T-helper 1 cell treated with Interleukin-12 subunit alpha and Interleukin-12 subunit beta and Interleukin-4 antibody, amounts not matched to agents 30 ng/mL and 1 ng/mL, for 36 hours (primary cell): ENCODE measurements around the gene SLC39A11. TPM values are rescaled to one million over a fixed set of nuclear protein-coding genes. Genes with fewer than 3 reads are reported as not detected.
"Not testable (repeated sequence)": the region's sequence is repeated elsewhere in the genome, so short reads cannot be mapped to it uniquely, and the experiment has no call there.

Source experiments
- intact Hi-C: fragments of 100-400 bp; cut with micrococcal nuclease; formaldehyde crosslinking; loops from one replicate; pipeline ENCODE4 v1.15.1; 2024
- total RNA-seq: library from RNA; stranded (reverse); gene quantifications from 2 replicates; pipeline ENCODE4 v1.2.3, GENCODE V29; 2022

SLC39A11 gene
- total RNA-seq, 1 donor from 2014 or later = 27.9 TPM

DNA sequence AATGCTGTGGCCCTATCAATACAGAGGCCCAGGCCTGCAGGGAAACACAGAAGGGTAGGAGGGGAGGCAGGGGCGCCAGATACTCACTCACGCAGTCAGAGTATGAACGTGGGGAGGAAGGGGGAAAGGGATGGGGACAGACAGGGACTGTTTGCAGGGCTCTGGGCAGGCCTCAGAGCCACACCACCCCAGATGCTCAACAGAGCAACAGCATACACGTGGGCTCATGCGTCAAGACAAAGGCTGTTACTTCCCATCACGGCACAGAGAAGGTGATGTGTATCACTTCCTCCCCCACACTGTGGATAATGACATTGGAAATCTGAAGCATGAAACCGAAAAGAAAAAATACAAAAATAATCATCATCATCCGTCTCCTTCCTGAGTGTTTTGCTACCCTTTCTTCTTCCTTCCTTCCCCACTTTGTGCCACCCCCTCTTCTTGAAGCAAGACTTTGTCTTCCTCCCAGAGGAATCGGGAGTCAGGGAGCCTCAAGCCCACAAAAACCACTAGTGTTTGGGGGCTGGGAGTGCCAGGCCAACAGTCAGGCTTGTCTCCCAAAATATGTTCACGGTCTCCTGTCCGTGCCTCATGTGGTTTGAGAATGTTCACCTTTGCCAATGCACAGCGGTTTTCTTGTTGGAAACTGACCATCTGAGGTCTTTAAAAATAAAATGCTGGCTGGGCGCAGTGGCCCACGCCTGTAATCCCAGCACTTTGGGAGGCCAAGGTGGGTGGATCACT, 20.1 kb downstream of the SLC39A11 start:
- intact Hi-C loops = no loop called here

DNA sequence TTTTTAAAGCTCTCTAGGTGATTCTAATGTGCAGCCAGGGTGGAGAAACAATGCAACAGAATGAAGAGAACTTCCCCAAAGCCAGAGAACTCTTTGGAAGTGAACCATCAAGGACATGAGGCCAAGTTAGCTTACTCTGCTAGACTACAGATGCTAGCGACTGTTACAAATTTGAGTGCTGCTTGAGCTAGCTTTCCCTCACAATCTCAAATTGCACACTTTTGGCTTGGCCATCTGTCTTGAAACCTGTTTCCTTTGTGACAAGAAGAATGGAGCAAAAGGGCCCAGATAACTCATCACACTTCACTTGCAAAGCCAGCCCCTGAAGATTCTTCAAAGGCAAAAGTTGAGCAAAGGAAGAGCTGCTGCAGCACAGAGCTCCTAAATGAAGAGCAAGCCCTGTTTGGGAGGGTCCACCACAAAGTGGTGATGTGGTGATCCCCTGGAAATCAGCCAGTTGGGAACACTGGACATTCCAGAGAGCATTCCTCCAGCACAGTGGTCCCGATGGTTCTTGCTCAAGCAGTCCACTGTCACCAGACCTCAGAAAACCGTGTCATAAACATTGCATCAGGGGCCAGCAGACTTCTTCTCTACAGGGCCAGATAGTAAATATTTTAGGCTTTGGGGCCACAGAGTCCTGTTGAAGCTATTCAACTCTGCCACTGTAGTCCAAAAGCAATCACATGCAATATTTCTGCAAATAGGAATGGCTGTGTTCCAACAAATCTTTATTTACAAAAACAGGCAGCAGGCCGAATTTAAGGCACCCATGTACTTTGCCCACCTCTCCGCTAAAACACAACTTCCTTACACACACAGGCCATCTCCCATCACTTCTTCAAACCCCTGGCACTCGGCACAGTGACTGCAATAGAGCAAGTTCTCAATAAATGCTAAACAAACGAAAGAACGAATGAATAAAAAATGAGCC, 21.2 kb downstream of the SLC39A11 start:
- intact Hi-C loops = no loop called here

DNA sequence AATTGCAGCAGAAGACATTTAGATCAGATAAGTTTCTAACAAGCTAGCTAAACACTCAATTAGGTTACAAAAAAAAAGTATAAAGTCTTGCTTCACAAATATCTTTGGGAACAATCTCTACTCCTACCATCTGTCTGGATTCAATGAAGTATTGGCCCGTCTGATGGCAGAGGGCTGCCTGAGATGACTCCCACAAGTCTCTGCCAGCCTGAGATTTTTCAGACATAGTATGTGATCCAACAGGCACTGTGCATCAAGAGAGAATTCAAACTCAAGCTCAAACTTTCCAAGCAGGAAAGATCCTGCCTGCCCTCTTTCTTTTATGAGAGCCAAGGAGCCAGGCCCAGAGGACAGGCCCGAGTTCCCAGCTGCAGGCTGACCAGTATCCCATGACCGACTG, 22.6 kb downstream of the SLC39A11 start:
- intact Hi-C loops = no loop called here

DNA sequence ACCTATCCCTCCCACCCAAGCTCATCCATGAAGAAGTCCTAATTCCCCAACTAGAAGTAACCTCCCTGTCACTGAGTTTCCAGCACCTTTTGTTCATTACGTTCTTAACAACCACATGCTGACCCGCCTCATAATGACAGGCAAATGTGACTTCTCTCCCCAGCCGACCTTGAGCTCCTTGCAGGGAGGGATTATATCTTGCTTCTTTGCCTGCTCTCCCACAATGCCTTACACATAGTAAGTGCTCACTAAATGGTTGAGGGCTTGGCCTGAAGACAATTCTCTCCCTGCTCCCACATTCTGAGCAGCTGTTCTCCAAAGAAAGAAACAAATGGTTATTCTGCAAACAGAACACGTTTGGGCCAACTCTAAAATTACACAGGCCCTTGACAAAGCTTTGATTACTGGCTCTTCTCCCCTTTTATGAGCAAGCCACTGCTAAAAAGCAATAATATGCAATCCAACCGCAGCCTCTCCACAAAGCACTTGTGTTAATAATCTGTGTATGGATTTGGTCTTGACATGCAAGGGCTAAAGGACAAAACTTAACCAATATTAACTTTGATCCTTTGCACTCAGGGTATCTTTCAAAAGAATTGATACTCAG, 23.2 kb downstream of the SLC39A11 start:
- intact Hi-C loops = no loop called here

DNA sequence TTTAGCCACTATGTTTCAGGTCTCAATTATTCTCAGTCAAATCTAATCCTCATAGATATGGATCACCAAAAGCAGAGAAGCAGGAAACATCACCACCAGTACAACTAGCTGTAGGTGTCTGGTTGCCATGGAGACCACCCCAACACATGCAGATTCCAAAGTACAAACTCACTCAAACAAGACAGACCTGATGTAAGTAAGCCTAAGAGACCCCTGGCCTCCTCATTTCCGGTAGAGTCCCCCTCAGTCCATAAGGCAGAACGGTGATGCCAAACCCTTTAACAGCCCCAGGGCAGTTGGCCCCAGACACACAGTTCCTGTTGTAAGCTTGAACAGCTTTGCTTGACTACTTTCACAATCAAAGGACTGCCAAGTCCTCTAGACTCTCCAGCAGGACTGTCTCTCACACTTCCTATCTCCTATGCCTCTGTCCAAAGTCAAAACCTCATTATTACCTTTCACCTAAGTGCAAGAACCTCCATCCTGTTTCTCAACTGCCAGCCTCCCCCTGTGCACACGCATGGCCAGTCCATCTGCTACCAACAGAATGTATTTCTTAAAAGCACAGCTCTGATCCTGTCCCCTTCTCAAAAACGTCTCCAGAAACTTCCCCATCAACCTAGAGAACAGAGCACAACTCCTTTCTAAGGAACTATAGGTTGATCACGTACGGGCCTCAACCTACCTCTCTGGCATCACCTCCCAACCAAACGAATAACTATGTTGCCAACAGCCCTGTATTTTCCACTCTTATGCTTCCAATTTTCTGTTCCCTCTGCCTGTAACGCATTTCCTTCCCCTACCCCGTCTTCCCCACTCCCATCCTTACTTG, 23.9 kb downstream of the SLC39A11 start:
- intact Hi-C loops = no loop called here

DNA sequence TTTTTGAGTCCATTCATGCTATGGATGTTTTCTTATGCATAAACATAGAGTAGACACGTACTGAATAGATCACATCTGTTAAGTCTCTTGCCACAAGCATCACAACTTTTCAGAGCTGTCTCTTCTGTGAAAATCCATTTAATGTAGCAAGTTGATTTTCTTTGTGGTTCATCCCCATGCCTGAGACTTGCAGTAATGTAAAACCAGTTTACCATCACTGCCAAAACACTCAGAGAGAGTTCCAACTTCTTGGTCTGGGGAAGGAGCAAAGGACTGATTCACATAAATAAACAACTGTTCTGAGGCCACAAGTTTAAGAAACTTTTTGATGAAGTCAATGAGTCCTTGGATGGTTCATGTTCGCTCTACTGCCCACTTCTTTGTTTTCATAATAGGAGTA, 24.8 kb downstream of the SLC39A11 start:
- intact Hi-C loops = not testable (repeated sequence)

DNA sequence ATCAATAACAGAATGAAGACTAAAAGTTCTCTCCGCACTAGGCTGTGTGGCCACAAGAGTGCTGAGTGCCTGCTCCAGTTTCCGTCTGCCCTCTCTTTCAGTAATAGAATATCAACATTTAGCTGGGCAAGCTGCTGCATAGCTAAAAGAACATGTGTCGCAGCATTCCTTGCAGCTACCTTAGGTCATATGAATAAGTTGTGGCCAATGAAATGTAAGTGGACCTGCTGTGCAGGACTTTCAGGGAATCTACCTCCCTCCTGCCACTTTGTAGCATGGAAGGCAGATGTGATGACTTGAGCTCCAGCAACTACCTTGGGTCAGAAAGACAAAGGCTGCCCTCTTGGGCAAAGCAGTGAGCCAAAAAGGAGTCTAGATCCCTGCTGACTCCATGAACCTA, 25.4 kb downstream of the SLC39A11 start:
- intact Hi-C loops = no loop called here

DNA sequence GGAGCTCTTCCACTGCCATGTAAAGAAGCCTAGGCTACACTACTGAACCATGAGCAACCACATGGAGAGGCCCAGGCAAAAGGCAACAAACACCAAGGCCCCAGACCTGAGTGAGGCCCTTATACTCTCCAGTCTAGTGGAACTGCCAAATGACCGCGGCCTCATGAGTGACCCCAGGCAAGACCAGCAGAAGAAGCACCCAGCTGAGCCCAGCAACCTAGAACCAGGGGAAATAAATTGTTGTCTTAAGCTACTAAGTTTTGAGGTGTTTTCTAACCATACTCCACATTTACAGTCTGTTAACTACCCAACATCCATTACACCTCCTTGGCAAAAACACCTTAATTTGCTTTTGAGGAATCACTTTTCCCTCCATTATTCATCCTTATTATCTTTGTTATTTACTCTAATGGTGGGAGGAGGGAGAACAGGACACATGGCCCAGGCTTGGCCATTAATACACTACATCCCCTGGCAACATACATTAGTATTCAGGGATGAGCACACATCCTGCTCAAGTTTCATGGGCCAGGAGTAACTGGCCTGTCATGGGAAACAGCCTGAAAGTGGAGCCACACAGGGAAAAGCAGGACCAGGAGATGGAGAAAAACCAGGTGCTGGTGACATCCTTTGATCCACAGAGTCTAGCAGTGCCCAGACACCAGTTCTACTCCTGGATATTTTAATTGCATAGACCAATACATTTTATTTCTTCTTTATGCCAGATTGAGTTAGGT, 26.2 kb downstream of the SLC39A11 start:
- intact Hi-C loops = no loop called here

DNA sequence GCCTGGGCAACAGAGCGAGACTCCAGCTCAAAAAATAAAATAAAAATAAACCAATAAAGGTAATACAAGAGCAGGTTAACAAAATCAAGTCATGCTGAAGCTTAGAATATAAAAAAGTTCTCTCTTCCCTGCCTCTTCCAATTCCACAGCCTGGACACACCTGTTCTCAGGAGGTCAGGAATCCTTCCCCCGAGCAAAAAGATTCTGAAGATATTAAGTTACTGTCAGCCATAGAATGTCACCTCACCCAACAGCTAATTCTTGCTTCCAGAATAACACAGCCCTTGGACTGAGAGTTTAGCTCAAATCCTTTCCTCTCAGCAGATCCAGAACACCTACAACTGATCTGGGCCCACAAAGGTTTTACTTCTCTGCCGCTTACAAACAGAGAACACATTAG, 27.1 kb downstream of the SLC39A11 start:
- intact Hi-C loops = no loop called here

DNA sequence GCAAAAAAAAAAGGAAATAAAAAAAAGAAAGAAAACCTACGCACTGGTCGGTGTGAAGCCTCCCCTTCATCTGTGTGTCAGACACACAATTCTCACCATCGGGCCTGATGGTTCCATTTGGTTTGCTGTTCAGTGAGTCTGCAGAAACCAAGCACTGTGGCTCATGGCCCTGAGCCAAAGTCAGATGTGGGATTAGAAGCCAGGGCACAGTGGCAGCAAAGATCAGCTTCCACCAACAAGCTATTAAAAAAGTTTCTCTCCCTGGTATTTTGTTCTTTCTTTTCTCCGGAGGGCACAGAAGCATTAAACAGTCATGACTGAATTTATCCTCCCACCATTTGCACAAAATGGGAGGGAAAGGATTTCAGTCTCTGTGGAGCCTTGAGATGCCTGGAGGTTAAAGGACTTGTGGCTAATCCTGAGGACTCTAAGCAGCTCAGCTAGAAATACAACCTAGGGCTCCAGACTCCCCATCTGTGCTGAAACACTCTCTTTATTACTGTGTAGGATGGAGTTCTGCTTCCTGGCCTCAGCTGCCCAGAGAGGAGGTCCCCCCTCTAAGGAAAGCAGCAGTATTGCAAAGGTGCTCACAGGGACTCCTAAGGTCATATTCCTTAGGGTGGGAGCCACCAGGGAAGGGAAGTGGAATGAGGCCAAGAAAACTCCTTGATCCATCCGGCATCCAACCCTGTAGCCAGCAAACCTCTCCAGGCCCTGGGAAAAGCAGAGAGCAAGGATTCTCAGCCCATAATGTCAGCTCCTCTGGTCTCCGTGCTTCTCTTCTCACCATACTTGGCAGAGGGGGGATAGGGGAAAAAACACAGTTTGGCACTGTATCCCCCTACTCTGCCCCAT, 28.2 kb downstream of the SLC39A11 start:
- intact Hi-C loops = no loop called here

DNA sequence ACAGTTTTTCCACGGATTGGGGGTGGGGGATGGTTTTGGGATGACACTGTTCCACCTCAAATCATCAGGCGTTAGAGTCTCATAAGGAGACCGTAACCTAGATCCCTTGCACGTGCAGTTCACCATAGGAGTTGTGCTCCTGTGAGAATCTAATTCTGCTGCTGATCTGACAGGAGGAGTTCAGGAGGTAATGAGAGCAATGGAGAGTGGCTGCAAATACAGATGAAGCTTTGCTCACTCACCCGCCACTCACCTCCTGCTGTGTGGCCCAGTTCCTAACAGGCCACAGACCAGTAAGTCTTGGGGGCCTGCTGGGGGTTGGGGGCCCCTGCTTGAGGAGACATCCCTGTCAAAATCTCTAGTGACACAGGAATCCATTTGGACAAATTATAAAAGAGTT, 29.8 kb downstream of the SLC39A11 start:
- intact Hi-C loops = no loop called here

DNA sequence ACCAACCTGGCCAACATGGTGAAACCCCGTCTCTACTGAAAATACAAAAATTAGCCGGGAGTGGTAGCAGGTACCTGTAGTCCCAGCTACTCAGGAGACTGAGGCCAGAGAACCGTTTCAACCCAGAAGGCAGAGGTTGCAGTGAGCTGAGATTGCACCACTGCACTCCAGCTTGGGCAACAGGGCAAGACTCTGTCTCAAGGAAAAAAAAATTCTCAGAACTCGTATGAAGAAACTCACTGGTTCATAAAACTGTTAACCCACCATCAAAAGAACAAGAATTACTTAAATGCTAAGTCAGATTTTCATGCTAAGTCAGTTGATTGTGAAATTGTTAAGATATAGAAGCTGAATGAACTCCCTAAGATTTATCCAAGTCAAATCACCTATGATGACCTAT, 31.3 kb downstream of the SLC39A11 start:
- intact Hi-C loops = no loop called here

DNA sequence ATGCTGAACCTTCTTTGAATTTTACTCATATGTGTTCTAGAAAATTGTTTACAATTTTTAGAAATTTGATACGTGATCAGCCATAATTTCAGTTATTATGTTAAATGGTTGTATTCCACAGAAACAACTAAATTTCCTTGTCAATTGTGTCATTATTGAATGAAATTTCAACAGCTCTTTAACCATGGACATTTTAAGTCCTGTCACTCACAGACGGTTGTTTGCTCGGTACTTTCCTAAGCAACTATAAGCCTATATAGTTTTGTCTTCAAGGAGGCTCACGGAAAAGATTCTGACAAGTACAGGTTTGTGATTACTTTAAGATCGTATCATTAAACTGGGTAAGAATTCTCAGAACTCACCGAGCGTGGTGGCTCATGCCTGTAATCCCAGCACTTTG, 31.8 kb downstream of the SLC39A11 start:
- intact Hi-C loops = no loop called here

DNA sequence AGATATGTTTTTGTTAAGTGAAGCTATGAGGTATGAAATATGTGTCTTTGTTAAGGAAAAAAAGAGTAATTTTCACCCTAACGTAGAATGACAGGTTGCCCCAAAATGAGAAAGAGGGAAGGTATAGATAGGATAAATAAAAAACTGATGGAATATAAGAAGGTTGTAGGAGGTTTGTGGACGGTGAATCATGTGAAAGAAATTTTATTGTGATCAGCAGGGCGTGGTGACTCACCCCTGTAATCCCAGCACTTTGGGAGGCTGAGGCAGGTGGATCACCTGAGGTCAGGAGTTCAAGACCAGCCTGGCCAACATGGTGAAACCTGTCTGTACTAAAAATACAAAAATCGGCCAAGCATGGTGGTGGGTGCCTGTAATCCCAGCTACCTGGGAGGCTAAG, 32.8 kb downstream of the SLC39A11 start:
- intact Hi-C loops = not testable (repeated sequence)

DNA sequence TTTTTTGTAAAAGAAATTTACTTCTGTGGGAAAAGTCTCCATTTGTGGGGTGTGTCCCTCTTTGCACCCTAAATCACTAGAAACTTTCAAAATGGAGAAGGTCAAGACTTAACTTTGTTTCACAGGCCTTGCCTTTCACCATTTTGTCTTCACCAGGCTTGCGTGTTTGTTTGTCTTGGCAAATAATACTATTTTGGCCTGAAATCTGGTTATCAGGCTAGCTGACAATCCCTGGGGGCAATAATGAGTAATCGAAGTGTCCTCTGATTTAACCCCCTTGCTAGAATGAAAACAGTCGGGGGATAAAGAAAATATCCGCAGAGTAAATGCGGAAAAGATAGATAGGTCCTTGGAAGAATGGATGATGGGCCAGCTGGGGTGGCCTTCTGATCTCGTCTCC, 34.5 kb downstream of the SLC39A11 start:
- intact Hi-C loops = no loop called here

DNA sequence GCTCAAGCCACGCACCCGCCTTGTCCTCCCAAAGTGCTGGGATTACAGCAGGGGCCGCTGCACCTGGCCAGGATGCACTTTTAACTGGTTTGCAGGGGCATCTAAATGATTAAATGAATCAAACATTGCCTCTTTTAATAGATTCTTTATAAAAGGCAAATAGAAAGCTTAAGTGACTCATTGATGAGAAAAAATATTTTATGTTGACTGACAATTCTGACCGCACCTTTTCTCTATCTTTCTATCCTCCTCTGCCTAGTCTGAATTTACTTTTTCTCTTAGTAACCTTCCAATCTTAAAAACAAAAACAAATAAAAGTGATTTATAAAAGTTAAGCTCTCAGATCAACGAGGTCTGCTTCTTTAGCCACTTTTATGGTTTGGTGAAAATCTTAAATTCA, 35.3 kb downstream of the SLC39A11 start:
- intact Hi-C loops = no loop called here

DNA sequence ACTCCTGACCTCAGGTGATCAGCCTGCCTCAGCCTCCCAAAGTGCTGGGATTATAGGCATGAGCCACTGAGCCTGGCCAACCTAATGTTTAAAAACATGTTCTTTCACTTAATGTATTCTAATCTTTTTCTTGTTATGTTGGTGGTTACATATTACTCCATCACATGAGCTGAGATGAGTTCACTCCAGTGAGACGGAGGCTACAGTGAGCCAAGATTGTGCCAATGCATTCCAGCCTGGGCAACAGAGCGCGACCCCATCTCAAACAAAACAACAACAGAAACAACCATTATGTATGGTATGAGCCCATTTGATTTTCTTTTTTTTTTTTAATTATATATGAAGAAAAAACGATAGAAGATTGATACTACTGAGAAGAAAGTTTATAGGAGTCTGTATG, 39.6 kb downstream of the SLC39A11 start:
- intact Hi-C loops = no loop called here

DNA sequence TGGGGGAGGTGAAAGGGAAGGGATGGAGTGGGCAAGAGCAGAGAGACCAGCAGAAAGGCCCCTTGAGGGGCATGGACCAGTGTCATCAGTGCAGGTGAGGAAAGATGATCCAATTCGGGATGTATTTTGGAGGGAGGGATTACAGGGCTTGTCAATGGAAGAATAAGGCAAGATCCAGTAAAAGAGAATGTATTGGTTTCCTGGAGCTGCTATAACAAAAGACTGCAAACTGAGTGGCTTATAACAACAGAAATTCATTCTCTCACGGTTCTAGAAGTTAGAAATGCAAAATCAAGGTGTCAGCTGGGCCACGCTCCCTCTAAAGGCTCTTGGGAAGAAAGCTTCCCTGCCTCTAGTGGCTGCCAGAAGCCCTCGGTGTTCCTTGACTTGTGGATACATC, 41.7 kb downstream of the SLC39A11 start:
- intact Hi-C loops = no loop called here

DNA sequence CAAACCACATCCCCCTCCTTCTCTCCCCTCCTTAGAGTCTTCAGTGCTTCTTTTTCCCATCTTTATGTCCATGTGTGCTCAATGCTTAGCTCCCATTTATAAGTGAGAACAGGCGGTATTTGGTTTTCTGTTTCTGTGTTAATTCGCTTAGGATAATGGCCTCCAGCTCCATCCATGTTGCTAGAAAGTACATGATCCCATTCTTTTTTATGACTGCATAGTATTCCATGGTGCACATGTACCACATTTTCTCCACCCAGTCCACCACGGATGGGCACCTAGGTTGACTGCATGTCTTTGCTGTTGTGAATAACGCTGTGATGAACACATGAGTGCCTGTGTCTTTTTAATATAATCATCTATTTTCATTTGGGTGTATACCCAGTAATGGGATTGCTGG, 44.3 kb downstream of the SLC39A11 start:
- intact Hi-C loops = no loop called here

DNA sequence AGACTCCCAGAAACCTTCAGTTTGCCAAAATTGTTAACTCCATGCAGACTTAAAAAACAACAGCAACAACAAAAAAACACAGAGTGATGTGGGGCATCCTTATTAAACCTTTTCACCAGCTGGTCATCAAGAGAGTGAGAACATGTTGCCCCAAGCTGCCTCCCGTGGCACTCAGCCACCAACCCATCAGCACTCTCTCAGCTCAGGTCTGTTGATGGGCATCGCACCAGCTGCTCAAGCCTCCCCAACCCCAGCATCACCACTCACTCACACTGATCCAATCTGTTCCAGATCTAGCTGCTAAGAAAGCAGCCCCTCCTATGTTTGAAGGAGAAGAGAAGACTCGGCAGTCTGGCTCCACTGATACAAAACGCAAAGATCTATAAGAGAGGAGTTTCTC, 46.8 kb downstream of the SLC39A11 start:
- intact Hi-C loops = no loop called here
